HG02588 (cell line): ENCODE results near the gene TIMM8A.

Experiments
- ATAC-seq: cut with Tn5 transposase; IDR thresholded peaks from one replicate; pipeline ENCODE4 v1.9.1; 2021; ENCODE audit warnings: mild to moderate bottlenecking, moderate library complexity; ENCODE audit not compliant: unreplicated experiment

The TIMM8A gene, protein sequence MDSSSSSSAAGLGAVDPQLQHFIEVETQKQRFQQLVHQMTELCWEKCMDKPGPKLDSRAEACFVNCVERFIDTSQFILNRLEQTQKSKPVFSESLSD

DNA sequence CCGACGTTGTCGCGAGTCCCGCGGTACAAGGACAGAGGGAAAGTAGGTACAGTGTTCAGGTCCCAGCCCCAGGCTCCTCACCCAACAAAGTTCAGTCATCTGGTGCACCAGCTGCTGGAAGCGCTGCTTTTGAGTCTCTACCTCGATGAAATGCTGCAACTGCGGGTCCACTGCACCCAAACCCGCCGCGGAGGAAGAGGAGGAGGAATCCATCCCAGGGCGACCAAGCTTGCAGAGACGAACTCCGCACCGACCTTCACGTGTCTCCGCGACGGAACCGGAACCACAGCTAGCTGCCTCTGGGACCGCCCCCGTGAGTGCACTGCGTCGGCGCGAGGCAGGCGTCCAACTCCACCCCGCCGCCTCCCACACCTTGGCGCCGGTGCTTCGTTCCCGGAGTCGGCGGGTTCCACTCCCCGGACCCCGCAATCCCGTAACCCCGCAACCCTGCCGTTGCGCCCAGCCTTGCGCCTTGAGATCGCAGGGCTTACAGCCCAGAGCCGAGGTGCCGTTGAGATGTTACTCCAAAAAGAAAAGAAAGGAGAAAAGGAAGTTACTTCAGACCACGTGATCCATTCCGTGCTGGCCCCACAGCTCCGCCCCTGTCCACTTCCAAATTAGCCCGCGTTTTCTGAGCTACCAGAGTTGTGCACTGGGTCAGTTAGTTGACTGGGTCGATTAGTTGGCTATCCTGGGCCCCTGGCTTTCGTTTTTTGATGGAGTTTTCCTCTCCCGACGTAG is at the start of gene TIMM8A:
TIMM8A (minus strand) TSS at position 291 of the 741 bp plus-strand sequence; CDS start at position 213, 78 bp downstream.
- peak; percentile 99 for ATAC-seq

DNA sequence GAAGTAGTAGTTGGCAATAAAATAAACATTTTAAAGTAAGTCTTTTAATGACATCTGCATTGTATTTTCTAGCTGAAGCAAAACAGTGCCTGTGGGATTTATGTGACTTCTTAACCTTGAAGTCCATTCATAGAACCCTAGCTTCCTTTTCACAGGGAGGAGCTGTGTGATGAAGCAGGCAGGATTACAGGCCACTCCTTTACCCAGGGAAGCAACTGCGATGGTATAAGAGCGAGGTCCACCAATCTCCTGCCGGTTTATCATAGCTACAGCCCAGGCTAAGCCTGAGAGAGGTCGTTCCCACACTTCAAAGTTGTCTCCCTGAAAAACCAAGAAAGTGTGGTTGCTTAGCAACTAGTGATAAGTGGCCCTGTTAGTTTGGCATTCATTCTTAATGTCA is 49.2 kb upstream of the TIMM8A start:
- no peak for ATAC-seq

DNA sequence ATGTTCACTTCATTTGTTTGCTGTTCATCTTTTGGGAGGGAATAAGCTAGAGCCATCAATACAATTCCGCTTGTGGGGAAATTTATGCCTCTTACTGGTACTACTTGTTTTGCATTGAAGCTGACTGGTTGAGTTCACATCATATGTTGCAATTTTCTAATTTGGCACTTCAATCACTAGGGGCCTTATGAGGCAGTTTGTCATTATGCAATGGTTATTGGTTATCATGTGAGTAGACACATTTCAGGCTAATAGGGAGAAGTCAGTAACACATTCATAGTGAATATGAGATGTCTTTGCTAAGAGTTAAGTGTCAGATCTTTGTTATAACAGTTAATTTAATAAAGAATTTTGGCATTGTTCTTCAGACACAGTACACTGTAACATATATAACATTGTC is 47.2 kb upstream of the TIMM8A start:
- no peak for ATAC-seq

DNA sequence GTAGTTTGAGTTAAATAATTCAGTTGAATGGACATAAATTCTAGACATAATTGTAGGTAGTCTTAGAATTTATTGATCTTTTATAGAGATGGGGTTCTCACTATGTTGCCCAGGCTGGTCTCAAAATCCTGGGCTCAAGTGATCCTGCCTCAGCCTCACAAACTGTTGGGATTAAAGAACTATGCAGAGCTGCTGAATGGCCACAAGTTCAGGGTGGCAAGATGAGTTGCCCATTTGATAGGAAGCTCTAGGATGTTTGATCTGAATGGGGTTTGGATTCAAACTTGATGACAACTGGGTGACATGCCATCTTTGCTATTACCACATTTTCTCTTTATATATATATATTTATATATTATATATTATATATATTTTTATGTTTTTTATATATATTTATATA is 45.8 kb upstream of the TIMM8A start:
- ATAC-seq, result no peak

DNA sequence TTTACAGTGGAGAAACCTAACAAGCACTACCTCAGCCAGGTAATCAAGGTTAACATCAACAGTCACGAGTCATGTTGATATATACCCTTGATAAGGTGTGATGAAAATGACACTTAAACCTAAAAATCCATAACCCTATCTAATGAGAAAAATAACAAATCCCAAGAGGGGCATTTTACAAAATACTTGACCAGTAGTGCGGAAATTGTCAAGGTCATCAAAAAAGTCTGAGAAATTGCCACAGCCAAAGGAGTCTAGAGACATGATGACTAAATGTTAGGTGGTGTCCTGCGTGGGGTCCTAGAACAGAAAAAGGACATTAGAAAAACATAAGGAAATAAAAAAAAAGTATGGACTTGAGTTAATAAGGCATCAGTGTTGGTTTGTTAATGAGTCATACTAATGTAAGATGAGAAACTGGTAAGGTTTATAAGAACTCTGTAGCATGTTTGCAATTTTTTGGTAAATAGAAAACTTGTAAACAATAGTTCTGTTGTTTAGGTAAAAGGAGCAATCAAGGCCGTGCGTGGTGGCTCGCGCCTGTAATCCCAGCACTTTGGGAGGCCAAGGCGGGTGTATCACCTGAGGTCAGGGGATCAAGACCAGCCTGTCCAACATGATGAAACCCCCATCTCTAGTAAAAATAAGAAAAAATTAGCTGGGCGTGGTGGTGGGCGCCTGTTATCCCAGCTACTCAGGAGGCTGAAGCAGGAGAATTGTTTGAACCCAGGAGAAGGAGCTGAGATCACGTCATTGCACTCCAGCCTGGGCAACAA is 45.2 kb upstream of the TIMM8A start:
- ATAC-seq, result no peak

DNA sequence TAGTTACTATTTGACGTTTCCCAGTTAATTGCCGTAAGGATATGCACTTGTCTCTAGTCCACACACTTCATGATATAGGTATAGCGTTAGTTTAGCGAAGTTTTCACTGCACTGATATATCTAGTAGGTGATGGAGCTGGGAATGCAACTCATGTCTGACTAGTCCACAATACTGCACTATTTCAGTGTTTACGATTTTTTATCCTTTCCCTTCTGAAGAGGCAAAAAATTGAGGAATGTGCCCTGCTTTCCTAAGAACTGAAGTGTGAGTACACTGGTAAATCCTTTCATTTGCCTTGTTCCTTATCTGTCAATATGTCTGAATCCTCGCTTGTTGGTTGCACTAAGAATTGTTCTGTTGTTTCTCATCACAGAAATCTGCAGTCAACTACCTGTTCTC is 43.3 kb upstream of the TIMM8A start:
- ATAC-seq, result no peak

DNA sequence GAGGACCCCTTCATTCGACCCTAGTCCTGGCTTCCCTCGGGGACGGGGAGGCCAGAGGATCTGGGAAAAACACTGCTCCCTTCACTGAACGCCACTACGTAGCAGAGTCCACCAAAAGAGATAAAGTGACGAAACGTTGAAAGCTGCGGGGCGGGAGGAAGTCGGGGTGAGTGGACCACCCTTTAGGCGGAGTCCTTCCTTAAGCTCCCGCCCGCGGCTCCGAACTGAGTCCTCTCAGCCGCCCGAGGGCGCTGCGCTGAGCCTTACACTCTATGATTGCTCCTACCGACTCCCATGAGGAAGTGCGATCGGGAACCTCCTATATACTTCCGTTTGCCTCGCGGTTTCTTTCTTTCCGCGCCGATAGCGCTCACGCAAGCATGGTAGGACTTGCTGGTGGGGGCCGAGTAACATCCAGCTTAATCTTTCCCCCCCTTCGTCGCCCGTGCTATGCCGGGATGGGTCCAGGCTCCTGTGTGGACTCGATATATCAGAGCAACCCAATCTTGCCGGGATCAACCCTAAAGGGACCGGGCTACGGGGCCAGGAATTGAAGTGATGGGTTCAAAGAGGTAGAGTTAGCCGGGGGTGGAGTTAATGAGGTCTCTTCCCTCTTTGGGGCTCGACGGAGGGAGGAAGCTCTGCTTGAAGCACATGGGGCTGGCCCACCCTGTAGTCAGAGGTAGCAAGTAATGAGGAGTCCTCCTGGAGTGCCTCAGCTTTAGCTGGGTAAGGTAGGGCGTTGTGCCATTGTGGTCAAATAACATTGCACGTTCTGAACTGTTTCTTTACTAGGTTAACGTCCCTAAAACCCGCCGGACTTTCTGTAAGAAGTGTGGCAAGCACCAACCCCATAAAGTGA is 42.4 kb upstream of the TIMM8A start, which contains the start of gene RPL36A:
RPL36A (plus strand) TSS at position 348 of the 862 bp plus-strand sequence; CDS start at position 381, 33 bp downstream.
- ATAC-seq, result peak; percentile 79

DNA sequence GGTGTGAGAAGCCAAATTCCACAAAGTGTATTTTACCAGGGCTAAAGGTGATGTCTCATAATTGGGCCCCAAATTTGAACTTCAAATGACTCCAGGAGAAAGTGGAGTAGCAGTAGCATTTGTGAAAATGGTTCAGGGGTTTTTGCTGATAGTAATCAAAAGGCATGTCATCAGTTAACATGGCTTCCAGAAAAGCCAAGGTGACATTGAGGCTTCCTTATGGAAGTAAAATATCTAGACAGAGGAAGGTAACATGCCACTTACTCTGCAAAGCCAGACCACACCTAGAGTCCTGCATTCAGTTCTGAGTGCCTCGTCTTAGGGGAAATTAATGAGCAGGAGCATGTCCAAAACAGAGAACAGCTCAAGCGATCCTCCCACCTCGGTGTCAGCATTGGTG is 40.1 kb upstream of the TIMM8A start:
- no peak for ATAC-seq

DNA sequence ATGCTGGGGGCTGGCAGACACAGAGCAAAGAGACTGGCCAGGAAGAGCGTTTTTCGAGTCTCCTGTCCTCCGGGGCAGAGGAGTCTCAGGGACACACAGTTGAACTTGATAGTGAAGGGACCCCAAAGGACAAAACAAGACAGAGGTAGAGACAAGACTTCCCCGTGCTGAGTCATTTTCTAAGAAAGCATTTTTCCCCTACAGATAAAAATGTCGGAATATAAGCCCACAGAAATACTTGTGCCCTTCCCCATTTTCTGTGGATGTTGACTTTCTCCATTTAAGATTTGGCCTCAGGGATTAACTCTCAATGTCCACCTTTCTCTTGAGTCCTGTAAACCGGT is 38.0 kb upstream of the TIMM8A start:
- no peak for ATAC-seq

DNA sequence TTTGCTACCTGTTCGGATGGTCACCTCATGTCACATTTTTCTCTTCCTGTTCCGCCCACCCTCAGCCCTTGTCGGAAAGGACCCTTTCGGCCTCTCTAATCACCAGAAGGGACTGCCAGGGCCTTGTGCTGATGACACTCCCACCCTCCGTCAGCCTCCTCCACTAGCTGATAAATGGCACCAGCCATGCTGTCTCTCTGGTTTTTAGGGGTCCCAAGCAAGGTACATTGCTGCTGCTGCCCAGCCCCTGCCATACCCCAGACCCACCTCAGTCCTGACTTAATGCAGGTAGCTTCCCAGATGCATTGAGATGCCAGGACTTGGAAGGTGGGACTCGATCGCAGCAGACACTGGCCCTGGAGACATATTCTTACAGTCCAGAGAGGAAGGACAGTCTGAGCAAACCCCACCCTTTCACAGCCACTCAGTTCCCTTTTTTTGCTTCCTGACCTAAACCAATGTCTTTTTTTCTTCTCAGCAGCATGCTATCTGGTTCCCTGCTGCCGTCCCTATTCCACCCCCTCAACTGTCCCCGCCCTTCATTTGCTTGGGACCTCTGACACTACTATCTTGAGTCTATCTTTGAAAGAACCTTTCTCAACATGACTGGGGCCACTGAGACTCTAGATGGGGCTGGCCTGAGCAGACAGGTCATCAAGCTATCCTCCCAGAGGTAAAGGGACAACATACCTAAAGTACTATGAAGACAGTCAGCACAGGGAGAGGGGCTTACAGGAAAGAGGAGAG is 37.4 kb upstream of the TIMM8A start, which contains the start of gene BTK:
BTK (minus strand) TSS at position 397 of the 747 bp plus-strand sequence. CDS start 10,907 bp downstream, outside the sequence.
- ATAC-seq, result peak; percentile 68

DNA sequence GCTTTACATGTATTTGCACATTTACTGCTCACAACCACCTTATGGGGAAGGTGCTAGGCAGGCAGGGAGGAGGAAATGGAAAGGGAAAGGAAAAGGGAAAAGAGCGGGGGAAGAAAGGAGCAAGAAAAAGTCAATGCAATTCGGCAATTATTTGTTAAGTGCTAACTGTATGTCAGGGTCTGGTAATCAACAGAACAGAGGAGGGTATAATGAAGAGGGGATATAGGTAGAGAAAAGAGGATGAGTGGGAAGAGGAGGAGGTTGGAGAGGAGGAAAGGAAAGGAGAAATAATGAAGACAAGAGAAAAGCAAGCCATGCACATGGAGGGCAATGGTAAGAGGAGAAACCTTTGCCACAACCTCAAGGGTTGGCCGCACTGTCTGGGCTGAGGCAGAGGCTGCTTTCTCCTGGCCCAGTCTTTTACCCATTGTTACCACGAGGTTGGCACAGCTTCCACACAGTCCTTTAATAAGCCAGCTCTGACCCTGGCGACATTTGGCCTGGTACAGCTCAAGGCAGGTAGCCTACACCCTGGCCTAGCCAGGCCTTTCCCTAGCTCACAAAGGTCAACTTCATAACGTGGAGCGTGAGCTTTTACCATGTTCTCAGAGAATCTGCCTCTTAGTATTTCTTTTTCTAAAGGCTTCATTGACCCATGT is 36.6 kb upstream of the TIMM8A start:
- no peak for ATAC-seq

DNA sequence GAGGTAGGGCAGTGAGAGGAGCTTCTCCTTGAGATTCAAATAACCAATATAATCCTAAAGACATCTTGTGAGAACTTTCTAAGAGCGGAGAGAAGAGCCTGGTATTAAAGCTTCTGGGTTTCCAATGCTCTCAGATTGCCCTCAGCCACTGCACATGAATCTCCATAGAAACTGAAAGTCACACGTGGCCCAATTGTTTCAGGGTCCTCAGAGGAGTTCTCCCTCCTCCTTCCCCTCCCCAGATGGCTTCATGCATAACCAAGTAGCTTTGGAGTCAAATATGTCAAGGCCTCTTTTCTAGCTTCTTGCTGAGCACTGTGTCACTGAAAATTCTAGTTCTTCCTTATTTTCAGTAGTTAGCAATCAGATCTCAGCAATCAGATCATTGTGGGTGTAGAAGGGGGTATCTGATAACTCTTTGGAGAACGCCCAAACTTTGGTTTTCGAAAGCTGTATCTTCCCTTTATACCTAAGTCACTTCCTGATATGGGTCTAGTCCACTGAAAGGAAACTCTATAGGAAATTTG is 35.2 kb upstream of the TIMM8A start:
- ATAC-seq, result peak; percentile 72

DNA sequence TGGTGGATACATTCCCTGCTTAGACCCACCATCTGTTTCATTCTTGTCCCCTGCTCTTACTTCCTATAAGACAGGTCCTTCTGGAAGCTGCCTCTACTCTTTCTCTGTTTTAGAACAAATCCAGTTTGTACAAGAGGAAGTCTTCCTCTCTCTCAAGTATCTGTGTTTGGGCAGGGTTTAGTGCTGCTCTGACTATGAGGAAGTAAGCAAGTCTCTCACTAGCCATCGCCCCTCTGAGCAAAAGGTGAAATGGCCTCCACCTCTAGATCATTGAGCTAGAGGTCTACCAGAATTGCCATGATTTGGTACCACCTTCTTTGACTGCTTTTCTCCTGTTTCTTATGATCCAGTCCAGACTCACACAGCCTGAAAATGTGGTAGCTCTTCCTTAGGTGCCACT is 29.0 kb upstream of the TIMM8A start:
- ATAC-seq, result no peak

DNA sequence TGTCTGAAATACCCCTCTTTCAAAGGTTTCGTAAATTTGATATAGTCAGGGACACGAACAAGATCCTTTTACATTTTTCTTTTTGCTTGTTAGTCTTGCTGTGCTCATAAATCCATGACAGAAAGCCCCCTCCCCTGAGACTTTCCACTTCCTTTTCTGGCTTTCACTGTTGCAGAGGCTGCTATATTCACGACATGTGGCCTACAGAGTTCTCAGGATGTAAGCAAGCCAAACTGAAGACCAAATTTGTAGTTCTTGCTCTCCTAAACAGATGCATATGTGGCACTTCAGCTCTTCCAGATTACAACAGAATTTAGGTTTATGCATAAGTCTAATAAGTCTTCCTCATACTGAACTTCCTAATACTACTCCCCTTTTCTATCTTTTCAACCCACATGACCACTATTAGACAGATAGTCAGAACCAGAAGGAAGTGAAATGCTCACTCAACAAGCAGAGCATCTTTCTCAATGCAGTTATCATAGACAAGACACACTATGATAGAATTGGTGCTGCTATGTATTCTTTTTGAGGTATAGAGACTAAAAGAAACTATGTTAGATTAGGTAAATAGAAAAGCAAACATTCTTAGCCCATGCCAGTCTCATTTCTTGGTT is 22.5 kb upstream of the TIMM8A start:
- ATAC-seq, result no peak

DNA sequence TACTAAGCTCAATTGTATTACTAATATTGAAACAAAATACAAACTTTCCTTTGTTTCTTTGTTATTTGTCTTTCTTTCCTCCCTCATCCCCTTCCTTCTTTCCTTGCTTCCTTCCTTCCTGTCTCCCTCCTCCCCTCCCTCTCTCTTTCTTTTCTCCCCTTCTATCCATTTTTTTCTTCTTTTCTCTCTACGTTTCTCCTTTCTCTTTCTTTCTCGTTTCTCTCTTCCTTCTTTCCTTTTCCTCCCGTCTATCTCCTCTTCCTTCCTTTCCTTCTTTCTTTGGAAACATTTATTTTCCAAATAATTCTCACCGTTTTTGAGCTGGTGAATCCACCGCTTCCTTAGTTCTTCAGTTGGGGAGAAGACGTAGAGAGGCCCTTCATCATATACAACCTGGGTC is 21.1 kb upstream of the TIMM8A start:
- no peak for ATAC-seq

DNA sequence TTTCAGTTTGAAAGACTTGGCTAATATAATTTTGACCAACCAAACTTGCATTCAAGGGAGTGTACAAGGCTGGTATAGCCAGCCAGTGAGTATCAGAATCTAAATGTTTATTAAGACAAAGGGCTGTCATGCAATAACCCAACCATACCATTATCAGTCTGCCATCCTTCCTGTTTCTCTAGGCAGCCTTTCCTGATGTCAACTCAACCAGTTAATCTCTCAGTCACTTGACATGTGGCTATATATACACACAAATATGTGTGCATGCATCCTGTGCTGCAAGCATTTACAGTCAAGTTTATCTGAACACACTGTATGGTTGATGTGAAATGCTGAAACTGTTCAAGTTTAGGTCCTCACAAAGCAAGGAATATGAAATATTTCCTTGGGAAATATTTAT is 20.3 kb upstream of the TIMM8A start:
- ATAC-seq, result no peak

DNA sequence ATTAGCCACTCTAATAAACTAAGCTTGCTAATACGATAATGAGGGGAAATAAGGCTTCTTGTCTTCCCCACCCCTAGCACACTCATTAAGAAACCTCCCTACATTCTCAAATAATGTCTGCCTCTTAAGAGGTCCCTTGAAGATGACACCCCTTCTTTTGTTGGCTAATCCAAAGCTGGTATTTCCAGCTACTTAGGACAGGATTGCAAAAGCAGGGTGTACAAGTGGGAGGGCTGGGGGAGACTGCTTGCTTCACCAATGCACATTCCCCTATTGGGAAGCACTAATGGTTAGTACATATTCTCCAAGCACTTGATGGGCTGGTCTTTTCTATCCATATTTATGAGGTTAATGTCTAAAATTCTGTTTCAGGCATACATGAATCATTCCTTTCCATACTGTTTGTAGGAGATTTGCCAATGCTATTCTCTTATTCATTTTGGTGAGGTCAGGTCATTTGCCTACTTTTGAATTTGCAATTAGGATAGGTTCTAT is 16.8 kb upstream of the TIMM8A start:
- no peak for ATAC-seq

DNA sequence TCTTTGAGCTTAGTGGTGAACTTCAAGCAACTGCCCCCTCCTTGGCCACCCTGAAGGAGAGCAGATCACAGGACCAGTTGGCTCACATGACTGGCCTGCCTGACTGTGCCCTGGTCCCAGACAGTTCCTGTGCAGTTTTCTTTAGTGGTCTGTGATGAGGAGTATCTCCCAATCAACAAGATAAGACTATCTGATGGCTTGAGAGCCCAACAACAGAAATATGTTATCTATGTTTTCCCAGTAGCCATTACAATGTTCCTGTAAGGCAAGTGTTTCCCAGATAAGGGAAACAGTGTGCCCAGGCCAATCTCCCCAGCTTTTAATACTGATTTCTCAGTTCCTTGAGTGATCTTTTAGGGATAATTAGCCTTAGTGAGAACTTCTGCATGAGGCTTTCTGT is 14.2 kb upstream of the TIMM8A start:
- no peak for ATAC-seq

DNA sequence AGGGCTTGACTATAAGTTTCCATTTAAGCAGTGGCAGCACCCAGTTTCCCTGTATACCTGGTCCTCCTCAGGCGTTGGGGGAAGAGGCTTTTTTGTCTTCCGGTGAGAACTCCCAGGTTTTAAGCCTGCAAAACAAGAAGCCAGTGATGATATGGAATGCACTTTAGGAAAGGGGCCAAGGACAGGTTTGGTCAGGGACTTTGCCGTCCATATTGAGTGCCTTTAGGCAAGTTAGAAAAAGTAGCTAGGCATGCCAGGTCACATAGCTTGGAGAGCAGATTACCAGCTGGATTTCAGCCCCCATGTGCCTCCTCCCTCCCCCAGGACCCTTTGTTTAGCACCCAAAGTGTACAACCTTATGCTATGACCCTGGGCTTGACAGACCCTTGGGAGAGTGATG is 13.6 kb upstream of the TIMM8A start:
- ATAC-seq, result no peak
